ACHN (cell line): ENCODE results near the gene ISYNA1.

Experiments used
- DNase-seq: peaks from one replicate; pipeline ENCODE4 v3.0.0-alpha.2; 2015
- in situ Hi-C: cut with HindIII; loops from 2 replicates; pipeline ENCODE4 v1.10.0; 2017; ENCODE audit warnings: low sequenced_read_pairs, low pct_ligation_motif_present, low pct_unique_long_range_greater_than_20kb

The ISYNA1 gene

DNA sequence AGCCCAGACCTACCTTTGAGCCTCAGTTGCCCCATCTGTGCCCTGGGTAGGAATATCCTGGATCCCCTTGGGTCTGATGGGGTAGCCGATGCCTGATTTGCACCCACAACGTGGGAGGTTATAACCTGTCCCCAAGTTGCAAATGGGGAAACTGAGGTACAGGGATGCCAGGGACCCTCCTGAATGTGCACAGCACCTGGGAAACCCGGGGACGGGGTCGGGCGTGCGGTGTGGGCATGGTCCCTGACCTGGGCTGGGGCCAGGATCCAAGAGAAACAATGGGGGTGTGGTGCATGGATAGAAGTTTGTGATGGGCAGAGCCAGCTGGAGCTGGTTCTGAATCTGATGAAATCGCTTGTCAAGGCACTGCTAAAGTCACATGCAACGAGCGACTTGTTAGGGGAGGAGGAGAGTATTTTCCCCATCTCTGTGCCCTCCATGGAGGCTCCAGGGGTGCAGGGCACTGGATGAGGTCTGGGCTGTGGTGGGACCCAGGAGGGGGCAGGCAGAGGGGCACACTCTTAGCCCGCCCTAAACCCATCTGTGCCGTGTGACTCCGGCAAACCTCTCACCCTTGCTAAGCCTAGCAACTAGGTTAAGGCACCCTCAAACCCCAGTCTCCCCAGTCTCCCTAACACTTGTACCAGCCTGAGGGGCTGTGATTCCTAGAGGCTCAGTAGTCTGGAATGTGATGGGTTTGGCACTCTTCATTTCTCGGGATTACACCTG lies 51.2 kb downstream of the ISYNA1 start:
- DNase-seq: no peak
- in situ Hi-C loops: no loop called here

- in situ Hi-C loops: no loop called here
- peak; percentile 94 for DNase-seq
Observed at GRCh38 chr19:18385675-18386542, 52.0 kb downstream of the ISYNA1 start, which contains the start of gene GDF15. TSS of gene GDF15 (plus strand) at chr19:18386158. CDS start at chr19:18386190, 32 bp downstream.

DNA sequence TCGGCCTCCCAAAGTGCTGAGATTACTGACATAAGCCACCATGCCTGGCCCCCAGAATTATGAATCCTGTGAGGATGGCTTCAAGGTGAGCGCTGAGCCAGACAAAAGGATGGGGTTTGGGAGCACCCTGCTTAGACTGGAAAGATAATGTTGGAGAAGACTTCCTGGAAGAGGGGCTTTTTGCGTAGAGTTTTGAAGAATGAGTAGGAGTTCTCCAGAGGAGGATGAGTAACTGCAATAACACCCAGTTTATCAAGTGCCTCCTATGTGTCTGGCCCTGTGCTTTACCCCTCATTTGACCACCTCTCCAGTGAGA lies 52.6 kb downstream of the ISYNA1 start:
- no peak for DNase-seq

DNA sequence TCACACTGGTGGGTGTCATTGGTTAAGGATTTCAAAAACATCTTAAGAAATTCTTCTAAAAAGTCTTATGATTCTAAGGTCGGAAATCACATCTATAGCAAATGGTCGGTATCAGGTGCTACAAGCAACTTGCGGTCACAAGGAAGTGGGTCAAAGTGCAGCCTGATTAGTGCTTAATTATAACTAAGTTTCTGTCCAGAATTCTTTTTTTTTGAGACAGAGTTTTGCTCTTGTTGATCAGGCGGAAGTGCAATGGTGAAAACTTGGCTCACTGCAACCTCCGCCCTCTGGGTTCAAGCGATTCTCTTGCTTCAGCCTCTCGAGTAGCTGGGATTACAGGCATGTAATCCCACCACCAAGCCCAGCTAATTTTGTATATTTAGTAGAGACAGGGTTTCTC lies 53.2 kb downstream of the ISYNA1 start:
- in situ Hi-C loops: no loop called here
- no peak for DNase-seq

More for the DNA sequence above, 52.6 kb downstream of the ISYNA1 start:
- in situ Hi-C loops: no loop called here
